OCI-LY7 (cell line): Measurements from ENCODE around the gene C11orf97. TPM values are rescaled to one million over a fixed set of nuclear protein-coding genes. Genes with fewer than 3 reads are reported as not detected.

ENCODE experiments used
- BruUV-seq: library from RNA; stranded (reverse); fragments of 400-500 nt; replicated peaks from 2 replicates; lab custom pipeline; 2021; lab: Mats Ljungman, UMichigan
- CTCF ChIA-PET: fragments of 300-600 bp; sonication (Branson Sonifier 250); formaldehyde crosslinking; loops from one replicate; lab custom pipeline; 2022; ENCODE audit warnings: antibody characterized with exemption; ENCODE audit not compliant: unreplicated experiment; lab: Charles Lee
- POLR2A ChIA-PET: fragments of 300-600 bp; sonication (Branson Sonifier 250); formaldehyde crosslinking; loops from one replicate; lab custom pipeline; 2022; ENCODE audit warnings: antibody characterized with exemption; lab: Charles Lee
- DNase-seq: peaks from one replicate; pipeline ENCODE4 v3.0.0-alpha.2; 2015; ENCODE audit warnings: low spot score
- H2AFZ ChIP-seq: fragments of 200-600 bp; sonication (generic), shearing (Covaris generic); 2 replicates; pipeline ENCODE4 v1.6.1; 2014; ENCODE audit warnings: mild to moderate bottlenecking, antibody characterized with exemption, low read length, moderate library complexity
- H3K27ac ChIP-seq: fragments of 200-600 bp; sonication (generic); 2 replicates; pipeline ENCODE4 v1.5.1; 2014; ENCODE audit warnings: mixed run types, low read depth, mild to moderate bottlenecking, moderate library complexity, low read length, inconsistent platforms; ENCODE audit not compliant: poor library complexity, severe bottlenecking
- H3K36me3 ChIP-seq: fragments of 200-600 bp; sonication (generic); 2 replicates; pipeline ENCODE4 v1.6.1; 2014; ENCODE audit warnings: mild to moderate bottlenecking, antibody characterized with exemption, low read length, moderate library complexity, mixed read lengths; ENCODE audit not compliant: insufficient read depth
- H3K4me1 ChIP-seq: fragments of 200-600 bp; sonication (generic); 2 replicates; pipeline ENCODE4 v1.5.1; 2014; ENCODE audit warnings: mild to moderate bottlenecking, low read length; ENCODE audit not compliant: insufficient read depth, poor library complexity, severe bottlenecking
- H3K4me2 ChIP-seq: fragments of 200-600 bp; sonication (generic); 2 replicates; pipeline ENCODE4 v1.6.1; 2014; ENCODE audit warnings: mild to moderate bottlenecking, low read length
- H3K4me3 ChIP-seq: fragments of 200-600 bp; sonication (generic); 2 replicates; pipeline ENCODE4 v1.5.1; 2014; ENCODE audit warnings: mild to moderate bottlenecking, low read depth, low read length; ENCODE audit not compliant: poor library complexity, severe bottlenecking
- H3K79me2 ChIP-seq: fragments of 200-600 bp; sonication (generic); 2 replicates; pipeline ENCODE4 v1.6.1; 2016; ENCODE audit warnings: low read depth, mild to moderate bottlenecking, low read length, moderate library complexity, mixed read lengths; ENCODE audit not compliant: insufficient read depth
- H3K9me2 ChIP-seq: fragments of 200-600 bp; sonication (generic); 2 replicates; pipeline ENCODE4 v1.6.1; 2016; ENCODE audit warnings: mild to moderate bottlenecking, low read length, mixed read lengths; ENCODE audit not compliant: insufficient read depth
- H3K9me3 ChIP-seq: fragments of 200-600 bp; sonication (generic); 2 replicates; pipeline ENCODE4 v1.6.1; 2014; ENCODE audit warnings: mild to moderate bottlenecking, mixed run types, low read length, mixed read lengths
- H4K20me1 ChIP-seq: fragments of 200-600 bp; sonication (generic); 2 replicates; pipeline ENCODE4 v1.6.1; 2014; ENCODE audit warnings: mild to moderate bottlenecking, antibody characterized with exemption, low read length, moderate library complexity, mixed read lengths; ENCODE audit not compliant: insufficient read depth
- EZH2phosphoT487 ChIP-seq: fragments of 200-600 bp; sonication (generic); IDR thresholded peaks from 2 replicates; pipeline ENCODE4 v1.6.1; 2018; ENCODE audit warnings: low read depth, borderline replicate concordance, mild to moderate bottlenecking, mixed run types, antibody characterized with exemption, low read length, moderate library complexity, mixed read lengths
- intact Hi-C: fragments of 100-400 bp; cut with micrococcal nuclease; formaldehyde crosslinking; loops from one replicate; pipeline ENCODE4 v1.10.0; 2022; ENCODE audit not compliant: unreplicated experiment
- total RNA-seq, 2 experiments: library from RNA; depleted of rRNA in 1 of 2; stranded (reverse); fragments of >200 nt in 1 of 2; shearing (Covaris generic) in 1 of 2; gene quantifications; 2 replicates each; pipeline ENCODE4 v1.2.3, GENCODE V29; 2014 to 2022
- TF ChIP-seq, protein P1 (sequence below): fragments of 200-600 bp; sonication (generic); conservative IDR thresholded peaks from 2 replicates; pipeline ENCODE4 v1.5.1; 2014; ENCODE audit warnings: mild to moderate bottlenecking, antibody characterized with exemption, low read length, moderate library complexity, mixed read lengths

The C11orf97 gene
- total RNA-seq, 2 experiments from 2014 or later, result not detected

DNA sequence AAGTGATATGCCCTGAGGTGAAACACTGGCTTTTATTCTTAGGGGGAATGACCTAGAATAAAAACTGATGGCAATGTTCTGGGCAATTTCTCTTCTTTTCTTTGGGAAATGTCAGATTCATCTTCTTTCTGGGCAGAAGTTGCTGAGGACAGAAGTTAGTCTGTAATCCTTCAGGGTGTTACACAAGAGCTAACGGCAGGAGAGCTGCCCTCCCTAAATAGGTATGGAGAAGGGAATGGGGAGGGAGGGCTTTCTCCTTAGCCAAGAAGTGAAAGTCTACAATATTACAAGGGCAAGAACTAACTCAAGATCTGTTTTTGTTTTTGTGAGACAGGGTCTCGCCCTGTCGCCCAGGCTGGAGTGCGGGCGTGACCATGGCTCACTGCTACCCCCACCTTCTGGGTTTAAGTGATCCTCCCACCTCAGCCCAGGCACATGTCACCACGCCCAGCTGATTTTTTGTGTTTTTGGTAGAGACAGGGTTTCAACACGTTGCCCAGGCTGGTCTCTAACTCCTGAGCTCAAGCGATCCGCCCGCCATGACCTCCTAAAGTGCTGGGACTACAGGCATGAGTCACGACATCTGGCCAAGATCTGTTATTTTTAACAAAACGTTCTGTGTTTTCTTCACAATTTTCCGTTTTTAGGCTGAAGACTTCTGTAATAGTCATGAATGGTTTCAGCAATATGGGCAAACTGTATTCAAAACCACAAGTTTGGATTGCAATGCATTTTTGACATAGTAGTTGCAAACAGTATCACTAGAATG is 62.1 kb downstream of the C11orf97 start:
- ChIA-PET CTCF (no interaction called here), POLR2A (no interaction called here)
- no peaks in the 10 kb centered on the region for H4K20me1 ChIP-seq
- no peak for DNase-seq
- H3K4me2 ChIP-seq, result no peak overlapping the region
- H3K36me3 ChIP-seq, result no peaks in the 10 kb centered on the region
- TF ChIP-seq EZH2phosphoT487, result no peak
- TF ChIP-seq, protein P1, sequence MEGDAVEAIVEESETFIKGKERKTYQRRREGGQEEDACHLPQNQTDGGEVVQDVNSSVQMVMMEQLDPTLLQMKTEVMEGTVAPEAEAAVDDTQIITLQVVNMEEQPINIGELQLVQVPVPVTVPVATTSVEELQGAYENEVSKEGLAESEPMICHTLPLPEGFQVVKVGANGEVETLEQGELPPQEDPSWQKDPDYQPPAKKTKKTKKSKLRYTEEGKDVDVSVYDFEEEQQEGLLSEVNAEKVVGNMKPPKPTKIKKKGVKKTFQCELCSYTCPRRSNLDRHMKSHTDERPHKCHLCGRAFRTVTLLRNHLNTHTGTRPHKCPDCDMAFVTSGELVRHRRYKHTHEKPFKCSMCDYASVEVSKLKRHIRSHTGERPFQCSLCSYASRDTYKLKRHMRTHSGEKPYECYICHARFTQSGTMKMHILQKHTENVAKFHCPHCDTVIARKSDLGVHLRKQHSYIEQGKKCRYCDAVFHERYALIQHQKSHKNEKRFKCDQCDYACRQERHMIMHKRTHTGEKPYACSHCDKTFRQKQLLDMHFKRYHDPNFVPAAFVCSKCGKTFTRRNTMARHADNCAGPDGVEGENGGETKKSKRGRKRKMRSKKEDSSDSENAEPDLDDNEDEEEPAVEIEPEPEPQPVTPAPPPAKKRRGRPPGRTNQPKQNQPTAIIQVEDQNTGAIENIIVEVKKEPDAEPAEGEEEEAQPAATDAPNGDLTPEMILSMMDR, result no peak
- H3K4me1 ChIP-seq, result no peaks in the 10 kb centered on the region
- intact Hi-C loops, result no loop called here
- H3K27ac ChIP-seq, result no peak overlapping the region
- no peak overlapping the region for H2AFZ ChIP-seq
- no TSS peak for BruUV-seq
- no peaks in the 10 kb centered on the region for H3K9me3 ChIP-seq
- no peaks in the 10 kb centered on the region for H3K79me2 ChIP-seq
- H3K4me3 ChIP-seq, result no peak overlapping the region
- no peaks in the 10 kb centered on the region for H3K9me2 ChIP-seq

DNA sequence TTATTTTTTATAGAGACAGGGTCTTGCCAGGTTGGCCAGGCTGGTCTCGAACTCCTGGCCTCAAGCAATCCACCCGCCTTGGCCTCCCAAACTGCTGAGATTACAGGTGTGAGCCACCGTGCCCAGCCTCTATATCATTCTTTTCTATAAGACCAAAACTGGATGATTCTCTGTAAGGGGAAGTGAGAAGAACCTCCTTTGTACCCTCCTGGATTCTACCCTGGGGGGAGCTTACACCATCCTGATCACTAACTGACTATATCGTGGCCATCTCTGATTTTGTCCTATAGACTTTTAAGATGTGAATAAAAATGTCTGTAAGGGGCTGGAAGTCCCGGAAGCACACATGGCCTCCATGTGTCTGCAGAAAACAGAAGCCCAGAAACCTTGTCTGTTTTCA is 64.0 kb downstream of the C11orf97 start:
- Histone ChIP-seq H3K9me2 (no peaks in the 10 kb centered on the region), H3K27ac (no peak overlapping the region), H3K79me2 (no peaks in the 10 kb centered on the region), H4K20me1 (no peaks in the 10 kb centered on the region), H2AFZ (no peak overlapping the region), H3K9me3 (no peaks in the 10 kb centered on the region), H3K4me3 (no peak overlapping the region), H3K4me2 (no peak overlapping the region), H3K4me1 (no peaks in the 10 kb centered on the region), H3K36me3 (no peaks in the 10 kb centered on the region)
- ChIA-PET POLR2A (interaction anchor here (1.3 kb wide), 1 partner anchor 11 kb away, joined by 3 read pairs; no protein-coding TSS in a partner anchor), CTCF (no interaction called here)
- intact Hi-C loops, result no loop called here
- BruUV-seq, result no TSS peak
- TF ChIP-seq, protein P1, result no peak
- no peak for TF ChIP-seq EZH2phosphoT487
- no peak for DNase-seq

DNA sequence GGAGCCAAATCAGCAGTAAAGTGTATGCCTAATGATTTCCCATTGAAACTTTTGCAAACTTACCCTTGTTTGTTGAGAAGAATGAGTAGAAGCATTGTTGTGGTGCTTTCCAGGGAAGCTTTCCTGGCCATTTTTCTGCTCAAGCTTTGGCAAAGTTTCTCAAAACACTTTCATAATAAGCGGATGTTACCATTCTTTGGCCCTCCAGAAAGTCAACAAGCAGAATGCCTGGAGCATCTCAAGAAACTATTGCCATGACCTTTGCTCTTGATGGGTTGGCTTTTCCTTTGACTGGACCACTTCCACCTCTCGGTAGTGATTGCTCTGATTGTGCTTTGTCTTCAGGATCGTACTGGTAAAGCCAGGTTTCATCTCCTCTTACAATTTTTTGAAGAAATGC is 65.6 kb downstream of the C11orf97 start:
- TF ChIP-seq, protein P1, result no peak
- no peak for TF ChIP-seq EZH2phosphoT487
- intact Hi-C loops, result no loop called here
- H4K20me1 ChIP-seq, result no peaks in the 10 kb centered on the region
- no TSS peak for BruUV-seq
- H2AFZ ChIP-seq, result no peak overlapping the region
- no peaks in the 10 kb centered on the region for H3K36me3 ChIP-seq
- H3K4me2 ChIP-seq, result no peak overlapping the region
- H3K9me3 ChIP-seq, result no peaks in the 10 kb centered on the region
- H3K79me2 ChIP-seq, result no peaks in the 10 kb centered on the region
- H3K4me3 ChIP-seq, result no peak overlapping the region
- H3K27ac ChIP-seq, result no peak overlapping the region
- no peaks in the 10 kb centered on the region for H3K4me1 ChIP-seq
- POLR2A ChIA-PET, result interaction anchor here (0.6 to 2.3 kb wide), 3 partner anchors 9 to 23 kb away, joined by 3 to 11 read pairs (median 4); no protein-coding TSS in a partner anchor
- CTCF ChIA-PET, result no interaction called here
- no peak for DNase-seq
- H3K9me2 ChIP-seq, result no peaks in the 10 kb centered on the region
